ENCODE measurements around the gene GUCA2A.

The GUCA2A gene

DNA sequence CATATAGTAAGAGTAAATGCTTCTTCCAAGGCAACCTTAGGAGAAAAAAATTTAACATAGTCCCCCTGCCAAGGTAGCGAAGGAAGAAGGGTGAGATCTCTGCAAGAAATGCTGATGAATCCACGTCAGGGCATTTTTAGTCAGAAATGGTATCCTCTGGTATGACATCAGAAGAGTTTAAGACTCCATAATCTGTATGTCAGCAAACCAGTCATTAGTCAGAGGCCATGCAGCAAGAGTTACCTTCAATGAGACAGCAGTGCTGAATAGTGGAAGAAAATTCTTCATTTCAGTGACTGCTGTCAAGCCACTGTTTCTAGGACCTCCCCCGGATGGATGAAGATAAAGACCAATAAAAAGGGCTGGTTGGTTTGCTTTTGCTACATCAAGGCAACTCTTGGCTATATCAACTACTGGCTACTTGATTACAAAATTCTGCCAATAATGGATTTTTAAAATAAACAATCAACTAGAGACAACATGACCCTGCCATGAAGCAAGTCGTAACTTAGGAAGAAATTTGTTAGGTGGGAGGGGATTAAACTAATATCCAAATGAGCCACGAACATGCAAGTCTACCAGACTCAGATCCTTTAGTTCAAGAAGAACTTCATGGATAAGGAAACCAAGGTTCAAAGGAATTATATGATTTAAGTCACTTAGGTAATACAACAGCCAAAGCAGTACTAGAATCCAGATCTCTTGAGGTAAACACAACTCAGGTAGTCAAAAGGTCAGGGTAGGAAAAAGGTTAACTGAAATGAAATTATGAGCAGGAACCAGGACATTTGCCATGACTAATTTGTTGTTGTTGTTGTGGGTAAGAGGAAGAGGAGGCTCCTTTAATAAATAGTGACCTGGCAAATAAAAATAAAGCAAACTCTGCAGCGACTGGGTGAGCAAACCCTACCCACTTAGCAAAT, 25.6 kb upstream of the GUCA2A start:
- ChIA-PET CTCF (interaction anchor here (0.7 to 1.0 kb wide), 3 partner anchors 13 to 117 kb away, joined by 3 to 7 read pairs (median 3); no protein-coding TSS in a partner anchor), POLR2A (no interaction called here)
- H3K9me3 ChIP-seq (ENCODE audit: control insufficient read depth, insufficient read depth, low read depth, low read length): no peaks in the 10 kb centered on the region
- H3K36me3 ChIP-seq (ENCODE audit: control insufficient read depth in 2 of 2, insufficient read depth in 1 of 2, low read length in 2 of 2): peaks cover 8 to 83% of the 10 kb centered on the region in 2 experiments
- TF ChIP-seq ZNF132 (tag by site-specific recombination; IDR thresholded peaks at IDR 0.05; ENCODE audit: borderline replicate concordance) (no peak), ZNF426 (tag by site-specific recombination; IDR thresholded peaks at IDR 0.05) (no peak), ZNF37A (tag by site-specific recombination; IDR thresholded peaks at IDR 0.05) (no peak), ZNF146 (tag by site-specific recombination; IDR thresholded peaks at IDR 0.05) (no peak), ZNF544 (tag by site-specific recombination; IDR thresholded peaks at IDR 0.05) (no peak), ZNF350 (tag by site-specific recombination; IDR thresholded peaks at IDR 0.05) (no peak), ZNF626 (tag by site-specific recombination; IDR thresholded peaks at IDR 0.05) (no peak), ZNF354C (tag by site-specific recombination; IDR thresholded peaks at IDR 0.05; ENCODE audit: borderline replicate concordance, low read depth) (no peak), SP3 (tag by site-specific recombination; IDR thresholded peaks at IDR 0.05) (no peak), ZNF335 (tag by site-specific recombination; conservative IDR thresholded peaks at IDR 0.05) (no peak), FEZF1 (tag by site-specific recombination; IDR thresholded peaks at IDR 0.05) (no peak), ZIC2 (tag by site-specific recombination; IDR thresholded peaks at IDR 0.05) (no peak), ZNF610 (tag by site-specific recombination; IDR thresholded peaks at IDR 0.05; ENCODE audit: borderline replicate concordance) (no peak), ZNF529 (tag by site-specific recombination; IDR thresholded peaks at IDR 0.05; ENCODE audit: insufficient replicate concordance) (no peak), ZNF140 (tag by site-specific recombination; IDR thresholded peaks at IDR 0.05) (no peak), ZNF133 (tag by site-specific recombination; IDR thresholded peaks at IDR 0.05) (no peak), ZNF169 (tag by site-specific recombination; IDR thresholded peaks at IDR 0.05) (no peak), HOXC10 (CRISPR knock-in tag; IDR thresholded peaks at IDR 0.05) (no peak), ZBTB48 (tag by site-specific recombination; IDR thresholded peaks at IDR 0.05) (no peak)
- TF ChIP-seq, protein P1, sequence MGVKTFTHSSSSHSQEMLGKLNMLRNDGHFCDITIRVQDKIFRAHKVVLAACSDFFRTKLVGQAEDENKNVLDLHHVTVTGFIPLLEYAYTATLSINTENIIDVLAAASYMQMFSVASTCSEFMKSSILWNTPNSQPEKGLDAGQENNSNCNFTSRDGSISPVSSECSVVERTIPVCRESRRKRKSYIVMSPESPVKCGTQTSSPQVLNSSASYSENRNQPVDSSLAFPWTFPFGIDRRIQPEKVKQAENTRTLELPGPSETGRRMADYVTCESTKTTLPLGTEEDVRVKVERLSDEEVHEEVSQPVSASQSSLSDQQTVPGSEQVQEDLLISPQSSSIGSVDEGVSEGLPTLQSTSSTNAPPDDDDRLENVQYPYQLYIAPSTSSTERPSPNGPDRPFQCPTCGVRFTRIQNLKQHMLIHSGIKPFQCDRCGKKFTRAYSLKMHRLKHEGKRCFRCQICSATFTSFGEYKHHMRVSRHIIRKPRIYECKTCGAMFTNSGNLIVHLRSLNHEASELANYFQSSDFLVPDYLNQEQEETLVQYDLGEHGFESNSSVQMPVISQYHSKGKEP (tag by site-specific recombination; IDR thresholded peaks at IDR 0.05): no peak
- H3K4me1 ChIP-seq (ENCODE audit: control insufficient read depth, insufficient read depth, low read length): no peaks in the 10 kb centered on the region
- H3K4me3 ChIP-seq (ENCODE audit: low read depth, low read length): no peak overlapping the region
- no peak overlapping the region for H3K27ac ChIP-seq (ENCODE audit: extremely low read depth, low read depth, low read length)

- Histone ChIP-seq H3K27ac (ENCODE audit: extremely low read depth, low read depth, low read length) (no peak overlapping the region), H3K4me3 (ENCODE audit: low read depth, low read length) (no peak overlapping the region), H3K4me1 (ENCODE audit: control insufficient read depth, insufficient read depth, low read length) (no peaks in the 10 kb centered on the region), H3K36me3 (ENCODE audit: control insufficient read depth in 2 of 2, insufficient read depth in 1 of 2, low read length in 2 of 2) (peaks cover 5 to 71% of the 10 kb centered on the region in 2 experiments), H3K9me3 (ENCODE audit: control insufficient read depth, insufficient read depth, low read depth, low read length) (no peaks in the 10 kb centered on the region)
- TF ChIP-seq ZNF692 (tag by site-specific recombination; IDR thresholded peaks at IDR 0.05) (no peak), PRDM2 (tag by site-specific recombination; IDR thresholded peaks at IDR 0.05; ENCODE audit: borderline replicate concordance) (no peak)
- TF ChIP-seq, protein P2, sequence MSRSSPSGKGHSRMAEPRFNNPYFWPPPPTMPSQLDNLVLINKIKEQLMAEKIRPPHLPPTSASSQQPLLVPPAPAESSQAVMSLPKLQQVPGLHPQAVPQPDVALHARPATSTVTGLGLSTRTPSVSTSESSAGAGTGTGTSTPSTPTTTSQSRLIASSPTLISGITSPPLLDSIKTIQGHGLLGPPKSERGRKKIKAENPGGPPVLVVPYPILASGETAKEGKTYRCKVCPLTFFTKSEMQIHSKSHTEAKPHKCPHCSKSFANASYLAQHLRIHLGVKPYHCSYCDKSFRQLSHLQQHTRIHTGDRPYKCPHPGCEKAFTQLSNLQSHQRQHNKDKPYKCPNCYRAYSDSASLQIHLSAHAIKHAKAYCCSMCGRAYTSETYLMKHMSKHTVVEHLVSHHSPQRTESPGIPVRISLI (tag by site-specific recombination; IDR thresholded peaks at IDR 0.05): 0 out of 2 replicates have a peak, but pooled peaks have one; percentile 35
- ChIA-PET POLR2A (no interaction called here), CTCF (interaction anchor here (3.3 kb wide), 1 partner anchor 13 kb away, joined by 23 read pairs; no protein-coding TSS in a partner anchor)
Measured at GRCh38 chr1:42186152-42186551, 21.6 kb upstream of the GUCA2A start.

Measured in HEK293 (cell line).